Activated CD4-positive, alpha-beta T cell treated with anti-CD3 and anti-CD28 coated beads for 36 hours (primary cell): ENCODE measurements around the gene TNFRSF19. TPM values are rescaled to one million over a fixed set of nuclear protein-coding genes. Genes with fewer than 3 reads are reported as not detected.

Source experiments
- total RNA-seq, 2 experiments: library from RNA; stranded (reverse); gene quantifications; one replicate each; pipeline ENCODE4 v1.2.3, GENCODE V29; 2021

The TNFRSF19 gene
- total RNA-seq, 2 experiments from 2014 or later = not detected

Other genes starting within 250 kb of the TNFRSF19 start
- gene SACS, start 136.7 kb upstream of the TNFRSF19 start, total RNA-seq = 10 to 100 TPM; 33.5 to 37.1 TPM